Neutrophil (primary cell): Measurements from ENCODE around the gene DOCK11.

Experiments
- H3K27ac ChIP-seq: fragments of 200-600 bp; sonication (generic); 2 replicates; pipeline ENCODE4 v1.5.1; 2016; ENCODE audit warnings: mild to moderate bottlenecking, moderate library complexity
- H3K27me3 ChIP-seq: fragments of 200-600 bp; sonication (generic); 2 replicates; pipeline ENCODE4 v1.6.0; 2016; ENCODE audit warnings: mild to moderate bottlenecking
- H3K36me3 ChIP-seq: fragments of 200-600 bp; sonication (generic); 2 replicates; pipeline ENCODE4 v1.5.1; 2017
- H3K4me1 ChIP-seq, 2 experiments: fragments of 200-600 bp in 1 of 2; sonication (generic) in 1 of 2; 1 replicate in 1 of 2; 2 replicates in 1 of 2; pipeline versions ENCODE4 v1.5.1 to v1.6.1; 2013 to 2016; ENCODE audit warnings: low read depth in 1 of 2, low read length in 1 of 2, mild to moderate bottlenecking in 1 of 2, moderate library complexity in 1 of 2; ENCODE audit not compliant: control insufficient read depth in 1 of 2, insufficient read depth in 1 of 2
- H3K4me3 ChIP-seq, 2 experiments: fragments of 200-600 bp in 1 of 2; sonication (generic) in 1 of 2; 1 replicate in 1 of 2; 2 replicates in 1 of 2; pipeline ENCODE4 v1.5.1; 2013 to 2016; ENCODE audit warnings: low read depth in 1 of 2, low read length in 1 of 2, mild to moderate bottlenecking in 1 of 2, moderate library complexity in 1 of 2
- H3K9me3 ChIP-seq: fragments of 200-600 bp; sonication (generic); 2 replicates; pipeline ENCODE4 v1.5.1; 2016
- TF ChIP-seq, protein P1 (sequence below): fragments of 200-600 bp; sonication (generic); IDR thresholded peaks from 2 replicates; pipeline ENCODE4 v1.5.1; 2016; ENCODE audit warnings: antibody characterized with exemption

The DOCK11 gene

DNA sequence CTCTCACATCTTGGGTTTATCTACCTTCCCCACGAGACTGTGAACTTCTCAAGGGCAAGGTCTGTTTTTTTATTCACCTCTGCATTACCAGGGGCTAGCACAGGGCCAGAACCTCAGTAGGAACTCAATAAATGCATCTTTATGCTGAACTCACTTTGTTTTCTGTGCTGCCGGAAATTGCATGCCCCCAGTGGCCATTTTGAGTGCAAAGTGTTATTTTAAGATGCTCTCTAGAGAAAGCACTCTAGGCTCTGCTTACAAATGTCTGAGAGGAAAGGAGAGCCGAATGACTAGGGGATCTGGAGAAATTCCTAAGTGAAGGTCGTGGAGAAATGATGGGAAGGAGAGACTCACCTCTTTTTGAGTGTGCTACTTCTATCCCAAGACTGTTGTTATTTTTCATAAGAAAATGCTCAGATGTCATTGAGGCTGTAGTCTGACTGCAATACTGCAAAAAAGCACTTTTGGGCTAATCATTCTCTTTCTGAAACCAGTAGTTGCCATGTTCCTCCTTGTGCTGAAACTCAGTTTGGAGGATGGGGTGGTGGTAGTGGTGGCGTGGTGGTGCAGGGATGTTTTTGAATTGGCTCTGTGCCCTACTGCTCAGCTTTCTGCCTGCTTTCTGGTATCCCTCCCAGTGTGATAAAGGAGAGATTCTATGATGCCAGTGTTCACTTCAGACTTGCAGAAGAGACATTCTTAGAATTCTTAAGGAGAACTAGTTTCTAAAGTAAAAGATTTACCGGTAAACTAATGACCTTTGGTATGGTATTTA lies 41.3 kb downstream of the DOCK11 start:
- no peaks in the 10 kb centered on the region for H3K36me3 ChIP-seq
- TF ChIP-seq, protein P1, sequence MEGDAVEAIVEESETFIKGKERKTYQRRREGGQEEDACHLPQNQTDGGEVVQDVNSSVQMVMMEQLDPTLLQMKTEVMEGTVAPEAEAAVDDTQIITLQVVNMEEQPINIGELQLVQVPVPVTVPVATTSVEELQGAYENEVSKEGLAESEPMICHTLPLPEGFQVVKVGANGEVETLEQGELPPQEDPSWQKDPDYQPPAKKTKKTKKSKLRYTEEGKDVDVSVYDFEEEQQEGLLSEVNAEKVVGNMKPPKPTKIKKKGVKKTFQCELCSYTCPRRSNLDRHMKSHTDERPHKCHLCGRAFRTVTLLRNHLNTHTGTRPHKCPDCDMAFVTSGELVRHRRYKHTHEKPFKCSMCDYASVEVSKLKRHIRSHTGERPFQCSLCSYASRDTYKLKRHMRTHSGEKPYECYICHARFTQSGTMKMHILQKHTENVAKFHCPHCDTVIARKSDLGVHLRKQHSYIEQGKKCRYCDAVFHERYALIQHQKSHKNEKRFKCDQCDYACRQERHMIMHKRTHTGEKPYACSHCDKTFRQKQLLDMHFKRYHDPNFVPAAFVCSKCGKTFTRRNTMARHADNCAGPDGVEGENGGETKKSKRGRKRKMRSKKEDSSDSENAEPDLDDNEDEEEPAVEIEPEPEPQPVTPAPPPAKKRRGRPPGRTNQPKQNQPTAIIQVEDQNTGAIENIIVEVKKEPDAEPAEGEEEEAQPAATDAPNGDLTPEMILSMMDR = no peak
- H3K27ac ChIP-seq = peak overlapping the region; percentile 68
- no peaks in the 10 kb centered on the region for H3K9me3 ChIP-seq
- no peaks in the 10 kb centered on the region for H3K27me3 ChIP-seq
- H3K4me3 ChIP-seq = no peak overlapping the region
- peaks cover 37 to 42% of the 10 kb centered on the region in 2 experiments for H3K4me1 ChIP-seq

DNA sequence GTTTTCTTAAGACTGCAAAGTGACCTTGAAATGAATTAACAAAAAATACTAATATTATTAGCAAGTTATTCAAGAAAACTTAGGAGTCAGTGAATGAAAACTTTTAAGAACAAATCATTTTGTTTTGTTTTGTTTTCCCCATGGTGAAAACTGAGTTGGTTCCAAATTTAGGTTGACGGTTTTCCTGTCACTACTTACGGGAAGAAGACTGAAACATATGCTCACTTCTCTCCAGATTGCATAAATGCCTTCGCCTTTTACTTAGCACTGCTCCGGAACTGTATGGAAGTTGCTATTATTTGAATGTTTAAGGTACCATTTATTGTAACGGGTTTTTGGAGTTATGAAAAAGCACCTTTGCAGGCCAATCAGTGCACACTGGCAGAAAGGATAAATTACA lies 42.8 kb downstream of the DOCK11 start:
- no peak overlapping the region for H3K4me3 ChIP-seq
- H3K27me3 ChIP-seq = no peaks in the 10 kb centered on the region
- H3K36me3 ChIP-seq = peaks cover 7% of the 10 kb centered on the region
- peaks cover 37 to 42% of the 10 kb centered on the region in 2 experiments for H3K4me1 ChIP-seq
- H3K9me3 ChIP-seq = no peaks in the 10 kb centered on the region
- peak overlapping the region; percentile 54 for H3K27ac ChIP-seq
- TF ChIP-seq, protein P1 = no peak

DNA sequence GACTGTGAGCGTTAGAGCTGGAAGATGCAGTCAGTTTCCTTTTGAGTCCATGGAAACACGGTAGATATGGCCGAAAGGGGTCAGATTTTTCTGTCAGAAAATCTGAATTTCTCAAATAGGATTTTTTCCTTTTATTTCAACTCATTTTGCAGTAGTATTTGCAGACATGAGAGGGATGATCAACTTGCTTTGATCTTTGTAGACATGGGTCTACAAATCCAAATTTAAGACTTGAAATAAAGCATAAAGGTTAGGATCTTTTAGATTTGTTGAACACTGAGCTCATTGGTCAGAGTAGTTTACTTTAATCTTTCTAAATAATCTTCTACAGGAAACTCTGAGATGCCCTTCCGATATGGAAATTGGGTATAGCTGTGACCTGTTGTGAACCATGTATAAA lies 44.7 kb downstream of the DOCK11 start:
- Histone ChIP-seq H3K27me3 (no peaks in the 10 kb centered on the region), H3K36me3 (peaks cover 18% of the 10 kb centered on the region), H3K9me3 (no peaks in the 10 kb centered on the region), H3K27ac (no peak overlapping the region), H3K4me3 (no peak overlapping the region), H3K4me1 (peaks cover 37 to 38% of the 10 kb centered on the region in 2 experiments)
- TF ChIP-seq, protein P1 = no peak

DNA sequence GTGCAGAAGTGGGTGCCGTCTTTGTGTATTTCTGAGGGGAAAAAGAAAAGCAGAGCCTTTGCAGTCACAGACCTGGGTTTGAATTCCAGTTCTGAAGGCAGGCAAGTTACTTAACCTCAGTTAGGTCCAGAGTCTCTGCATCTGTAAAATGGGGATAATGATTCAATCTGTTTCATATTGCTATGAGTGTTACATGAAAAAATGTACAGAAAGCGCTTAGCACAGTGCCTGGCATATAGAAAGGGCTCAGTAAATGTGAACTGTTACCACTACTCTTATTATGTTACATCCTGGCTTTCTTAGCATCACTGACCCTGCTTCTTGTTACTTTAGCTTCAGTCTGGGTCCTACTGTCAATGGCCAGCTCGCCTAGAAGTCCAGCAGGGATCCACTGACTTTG lies 45.9 kb downstream of the DOCK11 start:
- TF ChIP-seq, protein P1 = no peak
- Histone ChIP-seq H3K4me3 (no peak overlapping the region), H3K27ac (no peak overlapping the region)

DNA sequence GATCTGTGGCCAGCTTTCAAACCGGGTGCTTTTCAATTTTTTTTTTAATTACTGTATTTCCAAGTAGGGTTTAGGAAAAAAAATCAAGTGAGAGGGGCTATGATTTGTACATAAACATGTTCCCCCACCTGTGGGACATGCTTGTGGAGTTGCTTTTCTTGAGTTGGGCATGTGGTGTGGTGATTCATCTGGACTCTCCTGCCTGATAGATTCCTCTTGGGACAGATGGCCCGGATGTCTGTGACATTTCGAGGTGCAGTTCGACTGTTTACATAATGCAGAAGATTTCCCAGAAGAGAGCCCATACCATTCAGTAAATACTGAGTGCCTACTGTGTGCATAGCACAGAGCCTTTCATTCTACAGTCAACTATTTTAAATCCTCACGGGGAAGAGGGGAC lies 49.9 kb downstream of the DOCK11 start:
- TF ChIP-seq, protein P1 = no peak
- Histone ChIP-seq H3K27me3 (no peaks in the 10 kb centered on the region), H3K36me3 (peaks cover 64% of the 10 kb centered on the region), H3K27ac (no peak overlapping the region), H3K4me1 (no peaks in the 10 kb centered on the region), H3K4me3 (no peak overlapping the region), H3K9me3 (no peaks in the 10 kb centered on the region)

More for the DNA sequence above, 45.9 kb downstream of the DOCK11 start:
- peaks cover 30% of the 10 kb centered on the region for H3K36me3 ChIP-seq
- H3K4me1 ChIP-seq = peaks cover 29 to 31% of the 10 kb centered on the region in 2 experiments
- H3K9me3 ChIP-seq = no peaks in the 10 kb centered on the region
- H3K27me3 ChIP-seq = no peaks in the 10 kb centered on the region
